Pancreas (tissue), 10 donors: ENCODE measurements around the gene C19orf85. TPM values are rescaled to one million over a fixed set of nuclear protein-coding genes. Genes with fewer than 3 reads are reported as not detected.

ENCODE experiments used
- ATAC-seq, 4 donors: fragments of 200-7000 bp; cut with Tn5 transposase; one replicate each; pipeline versions ENCODE4 v1.8.0 to v1.9.1; 2020; ENCODE audit warnings: mild to moderate bottlenecking in 4 of 4, moderate library complexity in 4 of 4
- DNase-seq, 6 donors: peaks; one replicate each; pipeline ENCODE4 v3.0.0-alpha.2; 2020
- FAIRE-seq: peaks from 2 replicates; lab custom pipeline; 2012; peaks lifted over from hg19 to GRCh38; lab: Jason Lieb, UNC
- H3K27ac ChIP-seq, 4 donors: fragments of 200-600 bp; sonication (generic); 1 replicate in 3 of 4; 2 replicates in 1 of 4; pipeline versions ENCODE4 v1.5.0 to v1.8.0; 2020
- H3K27me3 ChIP-seq, 4 donors: fragments of 200-600 bp; one replicate each; pipeline ENCODE4 v1.8.0; 2021
- H3K36me3 ChIP-seq, 3 donors: fragments of 200-600 bp; sonication (generic) in 1 of 3; one replicate each; pipeline versions ENCODE4 v1.5.0 to v1.8.0; 2020 to 2021
- H3K4me1 ChIP-seq, 3 donors: fragments of 200-600 bp; one replicate each; pipeline ENCODE4 v1.8.0; 2021
- H3K4me3 ChIP-seq, 4 donors: fragments of 200-600 bp; sonication (generic) in 2 of 4; one replicate each; pipeline versions ENCODE4 v1.5.0 to v1.8.0; 2020 to 2021
- H3K9me3 ChIP-seq, 4 donors: fragments of 200-600 bp; one replicate each; pipeline ENCODE4 v1.8.0; 2021
- WGBS, 2 donors: extraction: QIAGEN DNeasy Blood & Tissue Kit; methylation state at CpG; one replicate each; pipeline ENCODE4 v1.1.7; 2013; 5-methylcytosine and 5-hydroxymethylcytosine counted together
- intact Hi-C, 3 donors: fragments of 100-400 bp; cut with DNase I; formaldehyde crosslinking; loops; one replicate each; pipeline versions ENCODE4 v1.11.1 to v1.14.2; 2022
- polyA plus RNA-seq, 2 donors: library from polyadenylated mRNA; stranded (reverse); fragments of 200-250 nt; gene quantifications; one replicate each; pipeline ENCODE4 v1.2.3, GENCODE V29; 2013
- total RNA-seq, 6 donors: library from RNA; stranded (reverse); fragmentation: NEBNext Ultra II Directional in 4 of 6; extraction: Animal tissue kit (Norgen Biotek cat#: 25700) in 4 of 6; gene quantifications; one replicate each; pipeline versions ENCODE4 v1.2.1 to v1.2.4, GENCODE V29; 2021 to 2023
- TF ChIP-seq, protein P1 (sequence below), 4 donors: fragments of 200-600 bp; sonication (generic) in 3 of 4; IDR thresholded peaks; one replicate each; pipeline versions ENCODE4 v1.5.0 to v1.8.0; 2021; ENCODE audit warnings: antibody characterized with exemption in 4 of 4
- donor health status: healthy with polysubstance abuse.
- donor health status: DM: no; HTN: no; CAD: no; lungs with moderate emphysema.
- donor health status: DM: no; HTN: no; CAD: no.
- donor health status: control.
- donor health status: control.
- donor health status: Bipolar disorder and iron deficiency.
- donor health status: DM: yes; HTN: yes; CAD: no.
- donor health status: DM: no; HTN: no; CAD: no.
- donor health status: DM: no; HTN: no; CAD: no.
- donor health status: DM: yes; HTN: yes; CAD: no.

C19orf85 gene
- total and polyA plus RNA-seq, 8 donors, result not detected

DNA sequence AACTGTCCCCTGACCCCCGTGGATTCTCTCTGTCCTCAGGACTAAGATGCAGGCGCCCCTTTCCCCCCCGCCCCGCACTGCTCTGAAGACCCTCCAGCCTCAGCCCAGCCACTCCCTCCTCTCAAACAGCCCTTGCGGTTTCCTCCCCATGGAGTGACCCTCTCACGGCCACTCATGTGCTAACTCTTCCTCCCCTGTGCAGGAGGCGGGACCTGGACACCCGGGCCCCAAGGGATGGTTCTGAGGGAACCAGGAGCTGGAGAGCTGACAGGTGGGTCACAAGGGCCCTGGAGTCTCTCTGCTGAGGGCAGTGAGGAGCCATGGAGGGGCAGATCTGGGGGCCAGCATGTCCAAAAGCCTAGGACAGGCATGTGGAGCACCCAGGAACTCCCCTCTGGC is 5.0 kb downstream of the C19orf85 start:
- no peak for ATAC-seq
- peak overlapping the region in 2 of 4 donors; percentile 16 to 90 for H3K27ac ChIP-seq
- WGBS, 2 donors, result 74 to 77% methylated on average over 8 of the region's 8 CpGs

DNA sequence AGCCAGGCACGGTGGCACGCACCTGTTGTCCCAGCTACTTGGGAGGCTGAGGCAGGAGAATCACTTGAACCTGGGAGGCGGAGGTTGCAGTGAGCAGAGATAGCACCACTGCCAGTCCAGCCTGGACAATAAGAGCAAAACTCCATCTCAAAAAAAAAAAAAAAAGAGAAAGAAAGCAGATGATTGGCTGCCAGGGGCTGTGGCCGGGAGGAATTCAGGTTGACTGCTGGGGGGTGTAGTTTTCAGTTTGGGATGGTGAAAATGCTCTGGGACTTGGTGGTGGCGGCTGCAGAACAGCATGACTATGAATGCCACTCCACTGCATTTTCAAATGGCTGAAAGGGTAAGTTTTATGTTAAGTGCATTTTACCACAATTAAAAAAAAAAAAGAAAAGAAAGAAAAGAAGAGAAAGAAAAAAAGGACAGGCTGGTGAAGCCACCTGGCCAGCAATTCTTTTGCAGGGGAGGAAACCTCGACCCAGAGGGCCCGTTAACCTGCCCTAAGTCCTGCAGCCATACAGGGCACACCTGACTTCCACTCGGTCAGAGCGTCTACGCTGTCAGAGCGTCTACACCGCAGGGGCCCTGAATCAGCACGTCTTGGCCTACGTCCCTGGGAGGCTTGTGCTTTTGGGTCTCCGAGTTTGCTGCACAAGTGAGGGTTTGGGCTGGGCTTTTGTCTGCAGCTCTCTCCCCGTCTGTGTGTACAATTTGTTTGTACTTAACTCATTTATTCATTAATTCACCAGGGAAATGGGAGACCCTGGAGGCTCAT is 6.7 kb downstream of the C19orf85 start:
- intact Hi-C loops, result no loop called here
- no peaks in the 10 kb centered on the region for H3K9me3 ChIP-seq
- FAIRE-seq, result no peak
- H3K27me3 ChIP-seq, result no peaks in the 10 kb centered on the region
- no peak overlapping the region for H3K4me3 ChIP-seq
- no peak for DNase-seq
- no peak for ATAC-seq
- no peak overlapping the region for H3K27ac ChIP-seq
- H3K4me1 ChIP-seq, result peaks cover 0 to 7% (median 5%) of the 10 kb centered on the region in 3 donors
- 83 to 87% methylated on average over 16 of the region's 16 CpGs for WGBS, 2 donors
- H3K36me3 ChIP-seq, result no peaks in the 10 kb centered on the region
- TF ChIP-seq, protein P1, sequence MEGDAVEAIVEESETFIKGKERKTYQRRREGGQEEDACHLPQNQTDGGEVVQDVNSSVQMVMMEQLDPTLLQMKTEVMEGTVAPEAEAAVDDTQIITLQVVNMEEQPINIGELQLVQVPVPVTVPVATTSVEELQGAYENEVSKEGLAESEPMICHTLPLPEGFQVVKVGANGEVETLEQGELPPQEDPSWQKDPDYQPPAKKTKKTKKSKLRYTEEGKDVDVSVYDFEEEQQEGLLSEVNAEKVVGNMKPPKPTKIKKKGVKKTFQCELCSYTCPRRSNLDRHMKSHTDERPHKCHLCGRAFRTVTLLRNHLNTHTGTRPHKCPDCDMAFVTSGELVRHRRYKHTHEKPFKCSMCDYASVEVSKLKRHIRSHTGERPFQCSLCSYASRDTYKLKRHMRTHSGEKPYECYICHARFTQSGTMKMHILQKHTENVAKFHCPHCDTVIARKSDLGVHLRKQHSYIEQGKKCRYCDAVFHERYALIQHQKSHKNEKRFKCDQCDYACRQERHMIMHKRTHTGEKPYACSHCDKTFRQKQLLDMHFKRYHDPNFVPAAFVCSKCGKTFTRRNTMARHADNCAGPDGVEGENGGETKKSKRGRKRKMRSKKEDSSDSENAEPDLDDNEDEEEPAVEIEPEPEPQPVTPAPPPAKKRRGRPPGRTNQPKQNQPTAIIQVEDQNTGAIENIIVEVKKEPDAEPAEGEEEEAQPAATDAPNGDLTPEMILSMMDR (IDR thresholded peaks at IDR 0.05), result no peak

More for the DNA sequence above, 5.0 kb downstream of the C19orf85 start:
- peaks cover 0 to 7% (median 5%) of the 10 kb centered on the region in 3 donors for H3K4me1 ChIP-seq
- no peak overlapping the region for H3K4me3 ChIP-seq
- H3K27me3 ChIP-seq, result no peaks in the 10 kb centered on the region
- FAIRE-seq (no peak), DNase-seq (no peak)
- no peaks in the 10 kb centered on the region for H3K36me3 ChIP-seq
- TF ChIP-seq, protein P1 (IDR thresholded peaks at IDR 0.05), result no peak
- intact Hi-C loops, result no loop called here
- no peaks in the 10 kb centered on the region for H3K9me3 ChIP-seq

- 74% methylated on average over 11 to 14 of the region's 14 CpGs for WGBS, 2 donors
- ATAC-seq, result no peak
- no peak overlapping the region for H3K27ac ChIP-seq
- H3K9me3 ChIP-seq, result no peaks in the 10 kb centered on the region
- FAIRE-seq, result no peak
- H3K27me3 ChIP-seq, result peaks cover 0 to 3% (median 0%) of the 10 kb centered on the region in 4 donors
- TF ChIP-seq, protein P1 (IDR thresholded peaks at IDR 0.05), result no peak
- H3K4me1 ChIP-seq, result peaks cover 0 to 8% (median 0%) of the 10 kb centered on the region in 3 donors
- intact Hi-C loops, result no loop called here
- peak in 1 of 6 donors; percentile 78 for DNase-seq
- no peaks in the 10 kb centered on the region for H3K36me3 ChIP-seq
- H3K4me3 ChIP-seq, result no peak overlapping the region
Measured at GRCh38 chr19:55456347-55456746, 8.2 kb downstream of the C19orf85 start.

DNA sequence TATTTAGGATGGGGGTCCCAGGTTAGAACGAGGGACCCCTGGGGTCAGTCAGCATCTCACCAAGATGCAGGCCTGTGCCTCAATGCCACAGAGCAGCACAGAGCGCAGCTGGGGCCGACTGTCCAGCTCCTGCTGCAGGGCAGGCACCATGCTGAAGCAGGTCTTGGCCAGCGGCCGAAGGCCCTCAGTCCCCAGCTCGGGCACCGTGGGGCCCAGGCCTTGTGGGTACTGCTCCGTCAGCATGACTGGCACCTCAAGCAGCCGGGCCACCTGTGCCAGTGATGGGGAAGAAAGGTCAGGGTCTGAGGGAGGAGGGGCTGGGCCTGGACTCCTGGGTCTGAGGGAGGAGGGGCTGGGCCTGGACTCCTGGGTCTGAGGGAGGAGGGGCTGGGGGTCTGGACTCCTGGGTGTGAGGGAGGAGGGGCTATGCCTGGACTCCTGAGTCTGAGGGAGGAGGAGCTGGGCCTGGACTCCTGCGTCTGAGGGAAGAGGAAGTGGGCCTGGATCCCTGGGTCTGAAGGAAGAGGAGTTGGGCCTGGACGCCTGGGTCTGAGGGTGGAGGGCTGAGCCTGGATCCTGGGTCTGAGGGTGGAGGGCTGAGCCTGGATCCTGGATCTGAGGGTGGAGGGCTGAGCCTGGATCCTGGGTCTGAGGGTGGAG is 8.8 kb downstream of the C19orf85 start:
- H3K4me3 ChIP-seq, result no peak overlapping the region
- intact Hi-C loops, result no loop called here
- TF ChIP-seq, protein P1 (IDR thresholded peaks at IDR 0.05), result no peak
- H3K36me3 ChIP-seq, result no peaks in the 10 kb centered on the region
- FAIRE-seq (no peak), ATAC-seq (no peak), DNase-seq (peak in 1 of 6 donors; percentile 80)
- no peak overlapping the region for H3K27ac ChIP-seq
- H3K4me1 ChIP-seq, result peaks cover 0 to 8% (median 0%) of the 10 kb centered on the region in 3 donors
- no peaks in the 10 kb centered on the region for H3K9me3 ChIP-seq
- WGBS, 2 donors, result 84 to 85% methylated on average over 11 of the region's 11 CpGs
- peaks cover 0 to 3% (median 0%) of the 10 kb centered on the region in 4 donors for H3K27me3 ChIP-seq
